Ovary (tissue), 9 donors: ENCODE measurements around the gene RIPK1. TPM values are rescaled to one million over a fixed set of nuclear protein-coding genes. Genes with fewer than 3 reads are reported as not detected.
A peak's percentile ranks its signal among the peaks of the same experiment; 100 is the strongest.
"Not testable (repeated sequence)": the region's sequence is repeated elsewhere in the genome, so short reads cannot be mapped to it uniquely, and the experiment has no call there.

Source experiments
- DNase-seq, 5 donors: peaks; one replicate each; pipeline ENCODE4 v3.0.0-alpha.2; 2019 to 2020
- H3K27ac ChIP-seq, 2 donors: fragments of 200-600 bp; one replicate each; pipeline versions ENCODE4 v1.5.1 to v1.8.0; 2019 to 2022
- H3K27me3 ChIP-seq: fragments of 200-600 bp; one replicate; pipeline ENCODE4 v1.8.0; 2022
- H3K36me3 ChIP-seq: fragments of 200-600 bp; sonication (generic); one replicate; pipeline ENCODE4 v1.5.1; 2019
- H3K4me1 ChIP-seq: one replicate; pipeline ENCODE4 v1.8.1; 2013; ENCODE audit warnings: mild to moderate bottlenecking, moderate library complexity; ENCODE audit not compliant: insufficient read depth
- H3K4me3 ChIP-seq: fragments of 200-600 bp; sonication (generic); one replicate; pipeline ENCODE4 v1.5.1; 2017
- H3K9me3 ChIP-seq, 2 donors: fragments of 200-600 bp in 1 of 2; sonication (generic) in 1 of 2; one replicate each; pipeline versions ENCODE4 v1.5.1 to v1.8.1; 2013 to 2019; ENCODE audit warnings: mild to moderate bottlenecking in 1 of 2, moderate library complexity in 1 of 2
- CTCF ChIP-seq, 3 donors: fragments of 450-650 bp in 2 of 3; fragments of 200-600 bp in 1 of 3; IDR thresholded peaks; one replicate each; pipeline versions ENCODE4 v1.5.1 to v1.8.0; 2016 to 2022; ENCODE audit warnings: antibody characterized with exemption in 3 of 3, mild to moderate bottlenecking in 1 of 3
- EP300 ChIP-seq: sonication (generic); formaldehyde crosslinking; IDR thresholded peaks from one replicate; pipeline ENCODE4 v1.6.1; 2017; ENCODE audit warnings: antibody characterized with exemption
- POLR2A ChIP-seq: fragments of 450-650 bp; IDR thresholded peaks from one replicate; pipeline ENCODE4 v1.6.1; 2017; ENCODE audit warnings: antibody characterized with exemption, mild to moderate bottlenecking, moderate library complexity
- WGBS, 3 donors: extraction: QIAGEN DNeasy Blood & Tissue Kit in 1 of 3; methylation state at CpG; one replicate each; pipeline versions ENCODE4 v1.1.5 to v1.1.7; 2013 to 2017; 5-methylcytosine and 5-hydroxymethylcytosine counted together
- intact Hi-C, 4 donors: fragments of 100-400 bp; cut with DNase I; formaldehyde crosslinking; loops; one replicate each; pipeline versions ENCODE4 v1.11.0 to v1.15.1; 2022 to 2023
- polyA plus RNA-seq, 2 donors: library from polyadenylated mRNA; stranded (reverse); fragments of 200-250 nt in 1 of 2; fragments of 350-450 nt in 1 of 2; fragmentation: Illumina TruSeq in 1 of 2; extraction: RNeasy Lipid Tissue Mini Kit (QIAGEN cat#74804) in 1 of 2; gene quantifications; one replicate each; pipeline ENCODE4 v1.2.3, GENCODE V29; 2013 to 2014
- total RNA-seq, 7 donors: library from RNA; depleted of rRNA in 2 of 7; stranded (reverse); fragments of >200 nt in 2 of 7; fragmentation: NEBNext Ultra II Directional in 3 of 7; extraction: Animal tissue kit (Norgen Biotek cat#: 25700) in 3 of 7; gene quantifications; one replicate each; pipeline versions ENCODE4 v1.1.0 to v1.2.4, GENCODE V29; 2016 to 2023
- donor health status: DM: no; HTN: no; CAD: no; lungs with moderate emphysema.
- donor health status: DM: no; HTN: no; CAD: no.
- donor health status: Bipolar disorder and iron deficiency.
- donor health status: DM: yes; HTN: yes; CAD: no.
- donor health status: DM: no; HTN: no; CAD: no.
- donor health status: DM: yes; HTN: yes; CAD: no.

RIPK1 gene
- total and polyA plus RNA-seq, 9 donors: 10.4 to 29.1 (median 15.1) TPM

- no peak overlapping the region for H3K4me3 ChIP-seq
- H3K27me3 ChIP-seq: no peaks in the 10 kb centered on the region
- WGBS, 3 donors: 74 to 81% (median 78%) methylated on average over 5 of the region's 5 CpGs
- H3K4me1 ChIP-seq: no peaks in the 10 kb centered on the region
- intact Hi-C loops: no loop called here
- H3K9me3 ChIP-seq: no peaks in the 10 kb centered on the region
- DNase-seq: no peak
- TF ChIP-seq EP300 (no peak), POLR2A (no peak)
- H3K36me3 ChIP-seq: no peaks in the 10 kb centered on the region
- H3K27ac ChIP-seq: no peak overlapping the region
Observed at GRCh38 chr6:3151691-3152090, 83.4 kb downstream of the RIPK1 start.

GRCh38 chr6:3152689-3153088 lies 84.4 kb downstream of the RIPK1 start:
- no peak for DNase-seq
- WGBS, 3 donors: 86 to 92% (median 89%) methylated on average over 3 of the region's 3 CpGs
- Histone ChIP-seq H3K27me3 (no peaks in the 10 kb centered on the region), H3K4me3 (no peak overlapping the region), H3K27ac (no peak overlapping the region), H3K4me1 (no peaks in the 10 kb centered on the region), H3K9me3 (no peaks in the 10 kb centered on the region), H3K36me3 (no peaks in the 10 kb centered on the region)
- intact Hi-C loops: no loop called here
- TF ChIP-seq POLR2A: no peak

GRCh38 chr6:3155416-3155815 lies 87.1 kb downstream of the RIPK1 start:
- 82 to 89% (median 83%) methylated on average over 6 of the region's 6 CpGs for WGBS, 3 donors
- H3K36me3 ChIP-seq, H3K27me3 ChIP-seq, H3K9me3 ChIP-seq, DNase-seq, H3K27ac ChIP-seq, intact Hi-C loops, H3K4me3 ChIP-seq, H3K4me1 ChIP-seq: not testable (repeated sequence)

GRCh38 chr6:3156184-3157130 lies 88.2 kb downstream of the RIPK1 start:
- H3K4me1 ChIP-seq, H3K9me3 ChIP-seq, H3K36me3 ChIP-seq, intact Hi-C loops, H3K27ac ChIP-seq, H3K27me3 ChIP-seq: not testable (repeated sequence)
- WGBS, 3 donors: 7 to 9% (median 7%) methylated on average over 23 to 29 of the region's 32 CpGs
- peak in 4 of 5 donors; percentile 28 to 52 (median 40) for DNase-seq
- H3K4me3 ChIP-seq: peak overlapping the region; percentile 77

- H3K4me1 ChIP-seq: peaks cover 3% of the 10 kb centered on the region
- peak within 1 kb of the TSS; percentile 77 for H3K4me3 ChIP-seq
- peak; percentile 76 to 90 (median 86) for DNase-seq
- intact Hi-C loops: no loop called here
- TF ChIP-seq POLR2A: peak; percentile 85
- no peak for TF ChIP-seq EP300
- TF ChIP-seq CTCF (IDR thresholded peaks at IDR 0.05): peak; percentile 12 to 75 (median 66)
- H3K36me3 ChIP-seq: no peaks in the 10 kb centered on the region
- no peaks in the 10 kb centered on the region for H3K27me3 ChIP-seq
- H3K27ac ChIP-seq: peak within 1 kb of the TSS; percentile 38 to 46
- WGBS, 3 donors: 0 to 1% (median 0%) methylated on average over 47 to 95 of the region's 95 CpGs
- H3K9me3 ChIP-seq: no peaks in the 10 kb centered on the region
Observed at GRCh38 chr6:3157131-3157933, 89.0 kb downstream of the RIPK1 start, which contains the start of gene TUBB2A. Gene TUBB2A, minus strand, starts transcription at chr6:3157544. Its CDS starts 81 bp downstream, at chr6:3157463.
